MCF 10A (cell line): ENCODE measurements around the gene CXXC1. TPM values are rescaled to one million over a fixed set of nuclear protein-coding genes. Genes with fewer than 3 reads are reported as not detected.

Source experiments
- BruUV-seq: library from RNA; stranded (reverse); fragments of 400-500 nt; replicated peaks from 2 replicates; lab custom pipeline; 2021; lab: Mats Ljungman, UMichigan
- CTCF ChIA-PET: fragments of 300-600 bp; sonication (Branson Sonifier 250); formaldehyde crosslinking; extraction: SDS; loops from one replicate; lab custom pipeline; 2021; ENCODE audit warnings: antibody characterized with exemption, inconsistent platforms; lab: Yijun Ruan, JAX
- POLR2A ChIA-PET: fragments of 300-600, 350-650 bp; sonication (Branson Sonifier 250); formaldehyde crosslinking; extraction: SDS; loops from one replicate; lab custom pipeline; 2020; ENCODE audit warnings: antibody characterized with exemption, inconsistent platforms; lab: Yijun Ruan, JAX
- DNase-seq: peaks from one replicate; pipeline ENCODE4 v3.0.0-alpha.2; 2018; ENCODE audit not compliant: unreplicated experiment
- H3K27ac Mint-ChIP-seq: one replicate; pipeline ENCODE4 v1.8.0; 2022; ENCODE audit warnings: mild to moderate bottlenecking, low read depth, mixed read lengths; ENCODE audit not compliant: unreplicated experiment
- H3K27me3 Mint-ChIP-seq: one replicate; pipeline ENCODE4 v1.8.0; 2022; ENCODE audit warnings: mixed read lengths; ENCODE audit not compliant: insufficient read depth, unreplicated experiment
- H3K36me3 Mint-ChIP-seq: one replicate; pipeline ENCODE4 v1.8.0; 2022; ENCODE audit warnings: mild to moderate bottlenecking, moderate library complexity, mixed read lengths; ENCODE audit not compliant: insufficient read depth, unreplicated experiment
- H3K4me1 Mint-ChIP-seq: one replicate; pipeline ENCODE4 v1.8.0; 2022; ENCODE audit warnings: mixed read lengths; ENCODE audit not compliant: insufficient read depth, unreplicated experiment
- H3K4me3 Mint-ChIP-seq: one replicate; pipeline ENCODE4 v1.8.0; 2022; ENCODE audit warnings: mild to moderate bottlenecking, moderate library complexity, mixed read lengths; ENCODE audit not compliant: unreplicated experiment
- H3K9me3 Mint-ChIP-seq: one replicate; pipeline ENCODE4 v1.8.0; 2022; ENCODE audit warnings: mixed read lengths; ENCODE audit not compliant: unreplicated experiment
- intact Hi-C: fragments of 100-400 bp; cut with micrococcal nuclease; formaldehyde crosslinking; loops from 2 replicates; pipeline ENCODE4 v1.14.1; 2022
- total RNA-seq: library from RNA; stranded (reverse); gene quantifications from 2 replicates; pipeline ENCODE4 v1.2.3, GENCODE V29; 2022
- TF ChIP-seq, protein P1 (sequence below): fragments of 200-600 bp; IDR thresholded peaks from one replicate; pipeline ENCODE4 v1.8.0; 2022; ENCODE audit warnings: antibody characterized with exemption, mild to moderate bottlenecking; ENCODE audit not compliant: unreplicated experiment

The CXXC1 gene
- total RNA-seq, 1 experiment from 2014 or later, result 65.1 TPM

DNA sequence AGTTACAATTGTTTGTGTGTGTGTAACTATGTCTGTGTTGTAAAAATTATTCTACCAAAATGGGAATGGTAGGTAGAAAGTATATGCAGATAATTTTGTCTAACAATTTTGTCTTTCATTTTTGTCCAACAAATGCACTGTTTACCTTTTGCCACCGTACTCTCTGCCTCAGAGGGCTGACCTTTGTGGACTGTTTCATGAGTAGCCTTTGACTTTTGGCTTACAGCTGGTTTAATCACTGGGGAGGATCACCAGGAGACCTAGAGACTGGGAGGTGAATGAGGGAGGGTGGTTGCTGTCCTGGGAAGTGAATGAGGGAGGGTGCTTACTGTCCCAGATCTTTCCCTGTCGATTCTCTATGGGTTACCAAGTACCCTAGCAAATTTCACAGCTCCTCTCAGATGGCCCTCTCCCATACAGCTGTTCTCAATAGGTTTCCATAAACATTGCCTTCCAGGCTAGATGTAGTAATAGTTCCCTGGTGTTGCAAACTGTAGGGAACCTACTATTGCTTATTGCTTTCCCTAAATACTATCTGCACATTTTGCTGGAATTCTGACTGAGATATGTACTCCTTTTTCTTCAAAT lies 26.5 kb upstream of the CXXC1 start:
- Mint-ChIP-seq H3K27me3 (peaks cover 1% of the 10 kb centered on the region), H3K27ac (no peak overlapping the region), H3K36me3 (no peaks in the 10 kb centered on the region), H3K4me1 (peaks cover 4% of the 10 kb centered on the region), H3K4me3 (no peak overlapping the region), H3K9me3 (no peaks in the 10 kb centered on the region)
- POLR2A ChIA-PET, result interaction anchor here (1.5 kb wide), 1 partner anchor 13 kb away, joined by 3 read pairs; no protein-coding TSS in a partner anchor
- CTCF ChIA-PET, result no interaction called here
- TF ChIP-seq, protein P1, sequence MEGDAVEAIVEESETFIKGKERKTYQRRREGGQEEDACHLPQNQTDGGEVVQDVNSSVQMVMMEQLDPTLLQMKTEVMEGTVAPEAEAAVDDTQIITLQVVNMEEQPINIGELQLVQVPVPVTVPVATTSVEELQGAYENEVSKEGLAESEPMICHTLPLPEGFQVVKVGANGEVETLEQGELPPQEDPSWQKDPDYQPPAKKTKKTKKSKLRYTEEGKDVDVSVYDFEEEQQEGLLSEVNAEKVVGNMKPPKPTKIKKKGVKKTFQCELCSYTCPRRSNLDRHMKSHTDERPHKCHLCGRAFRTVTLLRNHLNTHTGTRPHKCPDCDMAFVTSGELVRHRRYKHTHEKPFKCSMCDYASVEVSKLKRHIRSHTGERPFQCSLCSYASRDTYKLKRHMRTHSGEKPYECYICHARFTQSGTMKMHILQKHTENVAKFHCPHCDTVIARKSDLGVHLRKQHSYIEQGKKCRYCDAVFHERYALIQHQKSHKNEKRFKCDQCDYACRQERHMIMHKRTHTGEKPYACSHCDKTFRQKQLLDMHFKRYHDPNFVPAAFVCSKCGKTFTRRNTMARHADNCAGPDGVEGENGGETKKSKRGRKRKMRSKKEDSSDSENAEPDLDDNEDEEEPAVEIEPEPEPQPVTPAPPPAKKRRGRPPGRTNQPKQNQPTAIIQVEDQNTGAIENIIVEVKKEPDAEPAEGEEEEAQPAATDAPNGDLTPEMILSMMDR, result no peak
- DNase-seq, result no peak
- no TSS peak for BruUV-seq
- intact Hi-C loops, result no loop called here

DNA sequence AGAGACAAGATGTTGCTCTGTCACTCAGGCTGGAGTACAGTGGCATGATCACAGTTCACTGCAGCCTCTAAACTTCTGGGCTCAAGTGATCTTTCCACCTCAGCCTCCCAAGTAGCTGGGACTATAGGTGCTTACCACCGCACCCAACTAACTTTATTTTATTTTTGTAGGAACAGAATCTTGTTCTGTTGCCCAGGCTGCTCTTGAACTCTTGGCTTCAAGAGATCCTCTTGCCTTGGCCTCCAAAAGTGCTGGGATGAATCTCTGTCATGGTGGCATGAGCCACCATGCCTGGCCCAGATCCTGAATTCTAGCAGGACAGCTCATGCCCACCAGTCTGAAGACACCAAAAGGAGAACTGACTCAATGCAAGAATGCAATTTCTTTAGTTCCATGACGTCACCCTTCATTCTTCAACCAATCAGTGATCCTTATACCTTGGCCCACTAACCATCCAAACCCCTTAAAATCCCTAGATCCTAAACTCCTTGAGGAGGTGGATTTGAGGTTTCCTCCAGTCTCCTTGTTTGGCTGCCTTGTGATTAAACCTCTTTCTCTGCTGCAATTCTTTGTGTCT lies 25.6 kb upstream of the CXXC1 start:
- H3K27me3 Mint-ChIP-seq, result no peaks in the 10 kb centered on the region
- DNase-seq, result no peak
- H3K4me1 Mint-ChIP-seq, result peaks cover 7% of the 10 kb centered on the region
- no peak overlapping the region for H3K4me3 Mint-ChIP-seq
- no TSS peak for BruUV-seq
- POLR2A ChIA-PET, result interaction anchor here (0.8 kb wide), 1 partner anchor 24 kb away, joined by 3 read pairs; no protein-coding TSS in a partner anchor
- H3K36me3 Mint-ChIP-seq, result no peaks in the 10 kb centered on the region
- intact Hi-C loops, result no loop called here
- H3K9me3 Mint-ChIP-seq, result no peaks in the 10 kb centered on the region
- CTCF ChIA-PET, result no interaction called here
- TF ChIP-seq, protein P1, result no peak
- no peak overlapping the region for H3K27ac Mint-ChIP-seq

DNA sequence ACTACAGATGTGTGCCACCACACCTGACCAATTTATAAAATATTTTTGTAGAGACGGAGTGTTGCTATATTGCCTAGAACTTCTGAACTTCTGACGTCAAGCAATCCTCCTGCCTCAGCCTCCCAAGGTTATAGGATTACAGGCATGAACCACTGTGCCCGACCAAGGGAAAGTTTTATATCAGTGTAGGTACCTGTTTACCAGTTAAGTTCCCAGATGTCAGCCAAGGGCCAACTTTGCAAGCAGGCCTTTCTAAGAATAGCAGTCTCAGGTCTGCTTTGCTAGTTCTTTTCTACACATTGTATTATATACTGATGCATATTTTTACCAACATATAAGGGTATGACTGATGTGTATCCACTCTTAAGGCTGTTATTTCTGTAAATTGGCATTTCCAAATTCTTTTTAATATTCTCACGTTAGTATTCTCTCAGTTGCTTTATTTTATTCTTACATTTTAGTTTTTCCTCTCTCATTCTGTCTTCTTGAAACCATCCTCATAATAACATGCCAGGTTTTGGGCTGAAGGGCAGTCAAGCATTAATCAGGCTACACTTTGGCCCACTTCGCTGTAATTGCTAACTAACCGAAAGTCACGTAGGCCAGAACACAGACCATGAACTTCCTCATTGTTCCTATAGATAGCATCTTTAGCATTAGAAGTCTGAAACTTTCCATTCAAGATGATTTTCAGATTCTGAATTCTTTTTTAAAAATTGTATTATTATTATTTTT lies 25.0 kb upstream of the CXXC1 start:
- H3K27me3 Mint-ChIP-seq, result no peaks in the 10 kb centered on the region
- ChIA-PET CTCF (no interaction called here), POLR2A (interaction anchor here (0.8 kb wide), 1 partner anchor 23 kb away, joined by 3 read pairs; no protein-coding TSS in a partner anchor)
- peaks cover 12% of the 10 kb centered on the region for H3K4me1 Mint-ChIP-seq
- H3K36me3 Mint-ChIP-seq, result no peaks in the 10 kb centered on the region
- no peaks in the 10 kb centered on the region for H3K9me3 Mint-ChIP-seq
- no TSS peak for BruUV-seq
- H3K4me3 Mint-ChIP-seq, result no peak overlapping the region
- no peak overlapping the region for H3K27ac Mint-ChIP-seq
- intact Hi-C loops, result no loop called here
- TF ChIP-seq, protein P1, result no peak
- DNase-seq, result no peak

DNA sequence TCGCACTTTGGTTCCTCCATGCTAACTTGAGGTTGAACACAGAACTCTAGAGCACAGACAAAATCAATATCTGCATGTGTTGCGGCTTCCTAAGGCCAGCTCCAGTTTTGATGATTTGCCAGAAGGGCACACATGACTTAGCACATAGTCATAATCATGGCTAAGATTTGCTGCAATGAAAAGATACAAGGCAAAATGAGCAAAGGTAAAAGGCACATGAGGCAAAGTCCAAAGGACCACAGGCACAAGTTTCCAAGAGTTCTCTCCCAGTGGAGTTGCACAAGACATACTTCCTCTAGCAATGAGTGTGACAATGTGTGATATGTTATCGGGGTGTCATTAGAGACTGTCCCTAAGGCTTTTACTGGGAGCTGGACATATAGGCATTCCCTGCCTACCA lies 24.2 kb upstream of the CXXC1 start:
- no peaks in the 10 kb centered on the region for H3K9me3 Mint-ChIP-seq
- ChIA-PET POLR2A (no interaction called here), CTCF (interaction anchor here (1.3 kb wide), 1 partner anchor 46 kb away, joined by 4 read pairs; no protein-coding TSS in a partner anchor)
- BruUV-seq, result no TSS peak
- H3K27ac Mint-ChIP-seq, result no peak overlapping the region
- H3K4me3 Mint-ChIP-seq, result no peak overlapping the region
- H3K4me1 Mint-ChIP-seq, result peaks cover 13% of the 10 kb centered on the region
- intact Hi-C loops, result no loop called here
- TF ChIP-seq, protein P1, result no peak
- H3K27me3 Mint-ChIP-seq, result no peaks in the 10 kb centered on the region
- H3K36me3 Mint-ChIP-seq, result no peaks in the 10 kb centered on the region
- no peak for DNase-seq
